HG03469 (cell line): ENCODE results near the gene TMIE.
"Not testable (repeated sequence)": the region's sequence is repeated elsewhere in the genome, so short reads cannot be mapped to it uniquely, and the experiment has no call there.

Experiments
- ATAC-seq: cut with Tn5 transposase; IDR thresholded peaks from one replicate; pipeline ENCODE4 v1.9.1; 2021; ENCODE audit warnings: mild to moderate bottlenecking, moderate library complexity, moderate number of reproducible peaks; ENCODE audit not compliant: unreplicated experiment

The TMIE gene

GRCh38 chr3:46719044-46719565 is 17.9 kb downstream of the TMIE start:
- no peak for ATAC-seq

- ATAC-seq = no peak
Measured at GRCh38 chr3:46719735-46720271, 18.6 kb downstream of the TMIE start.

- no peak for ATAC-seq
Measured at GRCh38 chr3:46721009-46721408, 19.8 kb downstream of the TMIE start.

- ATAC-seq = no peak
Measured at GRCh38 chr3:46722443-46722842, 21.3 kb downstream of the TMIE start.

- ATAC-seq = no peak
Measured at GRCh38 chr3:46724424-46724823, 23.2 kb downstream of the TMIE start.

GRCh38 chr3:46725621-46726314 is 24.6 kb downstream of the TMIE start:
- ATAC-seq = no peak

- no peak for ATAC-seq
Measured at GRCh38 chr3:46729038-46729437, 27.8 kb downstream of the TMIE start.

- no peak for ATAC-seq
Measured at GRCh38 chr3:46730819-46731218, 29.6 kb downstream of the TMIE start.

GRCh38 chr3:46731795-46732194 is 30.6 kb downstream of the TMIE start:
- no peak for ATAC-seq

GRCh38 chr3:46733026-46733800 is 32.0 kb downstream of the TMIE start:
- no peak for ATAC-seq

GRCh38 chr3:46734773-46735172 is 33.6 kb downstream of the TMIE start:
- ATAC-seq = no peak

- ATAC-seq = no peak
Measured at GRCh38 chr3:46736006-46736872, 35.0 kb downstream of the TMIE start.

- ATAC-seq = no peak
Measured at GRCh38 chr3:46737329-46737731, 36.1 kb downstream of the TMIE start.

- not testable (repeated sequence) for ATAC-seq
Measured at GRCh38 chr3:46739565-46739964, 38.4 kb downstream of the TMIE start.

- ATAC-seq = no peak
Measured at GRCh38 chr3:46742992-46743585, 41.9 kb downstream of the TMIE start.

GRCh38 chr3:46746711-46747110 is 45.5 kb downstream of the TMIE start:
- no peak for ATAC-seq

GRCh38 chr3:46748170-46748569 is 47.0 kb downstream of the TMIE start:
- no peak for ATAC-seq

- no peak for ATAC-seq
Measured at GRCh38 chr3:46749129-46749528, 47.9 kb downstream of the TMIE start.

- no peak for ATAC-seq
Measured at GRCh38 chr3:46750555-46751038, 49.4 kb downstream of the TMIE start.

GRCh38 chr3:46753127-46753526 is 51.9 kb downstream of the TMIE start:
- not testable (repeated sequence) for ATAC-seq
